Stimulated activated CD4-positive, alpha-beta T cell treated with anti-CD3 and anti-CD28 coated beads, TNF-alpha, amount 100 ng/mL, for 1 hour (primary cell): Measurements from ENCODE around the gene CCNYL1.
"Not testable (repeated sequence)": the region's sequence is repeated elsewhere in the genome, so short reads cannot be mapped to it uniquely, and the experiment has no call there.

Source experiments
- DNase-seq, 3 donors: peaks; one replicate each; pipeline ENCODE4 v3.0.0-alpha.2; 2020; ENCODE audit warnings: low read depth in 3 of 3, low spot score in 1 of 3

Gene CCNYL1

DNA sequence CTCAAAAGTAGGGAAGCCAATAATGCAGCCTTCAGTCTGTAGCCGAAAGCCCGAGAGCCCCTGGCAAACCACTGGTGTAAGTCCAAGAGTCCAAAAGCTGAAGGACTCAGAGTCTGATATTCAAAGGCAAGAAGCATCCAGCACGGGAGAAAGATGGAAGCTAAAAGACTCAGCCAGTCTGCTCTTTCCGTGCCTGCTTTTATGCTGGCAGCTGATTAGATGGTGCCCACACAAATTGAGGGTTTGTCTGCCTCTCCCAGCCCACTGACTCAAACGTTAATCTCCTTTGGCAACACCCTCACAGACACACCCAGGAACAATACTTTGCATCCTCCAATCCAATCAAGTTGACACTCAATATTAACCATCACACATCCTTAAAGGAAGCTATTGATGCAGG is 14.5 kb upstream of the CCNYL1 start:
- DNase-seq = not testable (repeated sequence)

- no peak for DNase-seq
Measured at GRCh38 chr2:207697411-207697810, 14.0 kb upstream of the CCNYL1 start.

GRCh38 chr2:207698301-207698700 is 13.1 kb upstream of the CCNYL1 start:
- DNase-seq = no peak

DNA sequence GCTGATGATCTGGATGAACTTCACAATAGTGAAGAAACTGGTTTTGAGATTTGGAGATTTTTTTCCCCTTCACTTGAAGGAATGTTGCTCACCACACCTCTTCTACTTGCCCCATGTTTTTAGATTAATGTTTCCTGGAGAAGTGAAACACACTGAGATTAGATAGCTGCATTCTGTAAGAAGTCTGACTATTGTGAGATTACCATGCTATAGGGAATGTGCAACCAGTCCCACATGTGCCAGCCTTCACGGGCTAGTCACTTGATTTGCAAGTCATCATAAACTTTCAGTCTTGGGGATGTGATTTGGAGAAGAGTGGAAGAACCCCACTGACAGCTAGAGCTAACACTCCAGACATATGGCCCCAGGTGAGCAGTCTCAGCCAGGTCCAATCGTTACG is 7.4 kb upstream of the CCNYL1 start:
- no peak for DNase-seq

DNA sequence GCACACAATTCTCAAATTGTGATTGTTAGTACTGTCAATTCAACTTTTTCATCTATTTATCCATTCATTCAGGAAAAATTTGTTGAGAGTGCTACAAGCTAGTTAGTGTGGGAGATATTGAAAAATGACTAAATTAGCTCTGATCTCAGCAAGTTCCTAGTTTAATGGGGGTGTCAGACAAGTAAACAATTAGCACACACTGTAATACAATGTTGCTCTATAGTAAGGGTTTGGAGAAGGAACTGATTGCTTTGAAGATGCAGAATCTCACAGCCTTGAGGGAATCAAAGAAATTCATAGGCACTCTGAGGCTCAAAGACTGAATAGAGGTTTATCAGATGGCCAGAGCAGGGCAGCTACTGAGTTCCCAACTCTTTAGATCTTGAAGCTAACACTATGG is 6.8 kb upstream of the CCNYL1 start:
- DNase-seq = no peak

- DNase-seq = no peak
Measured at GRCh38 chr2:207706936-207707860, 4.2 kb upstream of the CCNYL1 start.

- DNase-seq = peak in 2 of 3 donors; percentile 17 to 24
Measured at GRCh38 chr2:207711750-207712530, 500 bp downstream of the CCNYL1 start.

GRCh38 chr2:207716056-207716455 is 4.6 kb downstream of the CCNYL1 start:
- no peak for DNase-seq

DNA sequence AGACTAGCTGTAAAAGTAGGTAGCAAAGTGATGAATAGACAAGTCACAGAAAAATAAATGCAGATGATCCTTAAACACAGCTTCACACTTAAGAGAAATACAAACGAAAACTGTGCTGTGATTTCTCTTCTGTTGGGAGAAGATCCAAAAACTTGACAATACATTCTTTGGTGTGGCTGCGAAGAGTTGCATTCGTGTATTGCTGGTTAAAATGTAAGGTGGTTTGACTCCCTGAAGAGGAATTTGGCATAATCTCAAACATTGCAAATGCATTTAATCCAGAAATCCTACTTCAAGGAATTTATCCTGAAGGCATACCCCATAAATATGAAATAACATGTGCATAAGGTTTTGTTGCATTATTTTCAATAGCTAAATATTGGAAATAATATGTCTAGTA is 7.1 kb downstream of the CCNYL1 start:
- DNase-seq = no peak

GRCh38 chr2:207719008-207719407 is 7.6 kb downstream of the CCNYL1 start:
- no peak for DNase-seq

GRCh38 chr2:207719655-207720054 is 8.2 kb downstream of the CCNYL1 start:
- DNase-seq = not testable (repeated sequence)

DNA sequence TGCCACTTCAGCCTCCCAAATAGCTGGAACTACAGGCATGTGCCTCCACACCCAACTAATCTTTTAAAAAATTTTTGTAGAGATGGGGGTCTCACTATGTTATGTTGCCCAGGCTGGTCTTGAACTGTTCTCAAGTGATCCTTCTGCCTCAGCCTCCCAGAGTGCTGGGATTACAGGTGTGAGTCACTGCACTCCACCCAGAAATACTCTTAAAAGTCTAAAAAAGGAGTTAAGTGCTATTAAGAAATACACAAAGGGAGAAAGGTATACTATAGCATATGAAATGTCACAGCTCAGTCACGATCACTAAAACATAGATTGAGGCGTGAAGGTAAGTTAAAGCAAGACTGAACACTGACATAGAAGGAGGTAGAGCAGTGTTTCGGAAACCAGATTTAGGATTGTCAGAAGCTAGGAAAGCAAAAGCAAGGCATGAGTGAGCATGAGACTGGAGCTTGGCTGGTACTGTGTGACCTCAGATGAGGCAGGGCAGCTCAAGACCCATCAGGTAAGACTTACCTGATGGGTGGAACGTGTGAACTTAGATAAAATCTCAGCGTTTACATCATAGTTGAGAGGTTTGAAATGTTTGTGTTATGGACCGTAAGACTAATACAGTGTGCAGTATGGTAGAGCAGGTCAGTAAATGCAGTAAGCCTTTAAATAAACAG is 9.2 kb downstream of the CCNYL1 start:
- no peak for DNase-seq

DNA sequence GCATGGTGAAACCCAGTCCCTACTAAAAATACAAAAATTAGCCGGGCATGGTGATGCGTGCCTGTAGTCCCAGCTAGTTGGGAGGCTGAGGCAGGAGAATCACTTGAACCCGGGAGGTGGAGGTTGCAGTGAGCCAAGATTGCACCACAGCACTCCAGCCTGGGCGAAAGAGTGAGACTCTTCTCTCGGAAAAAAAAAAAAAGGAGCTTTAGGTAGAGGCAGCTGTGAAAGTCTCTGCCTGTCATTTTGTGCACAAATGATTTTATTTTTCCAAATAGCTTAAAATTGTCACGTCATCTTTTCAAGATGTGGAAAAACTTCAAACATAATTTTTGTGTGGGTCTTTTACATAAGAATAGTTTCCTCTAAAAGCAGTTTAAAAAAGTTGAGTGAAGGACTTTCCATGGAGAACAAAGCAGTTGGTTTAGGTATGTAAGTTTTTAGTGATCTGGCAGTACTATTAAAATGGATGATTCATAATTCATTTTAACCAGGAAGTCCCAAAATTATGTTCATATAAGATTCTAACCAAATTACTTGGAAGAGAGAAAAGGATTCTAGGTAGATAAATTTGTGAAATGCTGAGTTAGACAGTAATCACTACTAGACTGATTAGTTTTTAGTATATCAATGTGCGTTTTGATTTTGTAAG is 11.5 kb downstream of the CCNYL1 start:
- no peak for DNase-seq

- DNase-seq = not testable (repeated sequence)
Measured at GRCh38 chr2:207723425-207723787, 12.0 kb downstream of the CCNYL1 start.

GRCh38 chr2:207724113-207724512 is 12.7 kb downstream of the CCNYL1 start:
- no peak for DNase-seq

- no peak for DNase-seq
Measured at GRCh38 chr2:207725873-207726578, 14.6 kb downstream of the CCNYL1 start.

DNA sequence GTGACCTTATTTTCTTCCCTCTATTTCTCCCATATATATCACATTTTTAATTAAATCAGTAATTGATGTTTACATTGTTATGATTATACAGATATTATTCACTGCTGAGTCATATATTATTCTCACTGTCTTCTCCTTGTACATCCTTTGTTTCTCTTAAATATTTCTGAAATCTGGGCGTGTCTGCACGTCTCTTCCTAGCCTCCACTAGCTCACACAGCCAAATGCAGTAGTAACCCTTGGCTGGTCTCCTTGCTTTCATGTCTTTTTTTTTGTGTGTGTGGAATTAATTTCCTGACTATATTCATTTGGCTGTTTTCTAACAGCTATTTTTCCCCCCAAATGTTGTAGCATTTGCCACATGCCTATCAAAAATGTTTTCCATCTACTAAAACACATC is 15.8 kb downstream of the CCNYL1 start:
- no peak for DNase-seq

DNA sequence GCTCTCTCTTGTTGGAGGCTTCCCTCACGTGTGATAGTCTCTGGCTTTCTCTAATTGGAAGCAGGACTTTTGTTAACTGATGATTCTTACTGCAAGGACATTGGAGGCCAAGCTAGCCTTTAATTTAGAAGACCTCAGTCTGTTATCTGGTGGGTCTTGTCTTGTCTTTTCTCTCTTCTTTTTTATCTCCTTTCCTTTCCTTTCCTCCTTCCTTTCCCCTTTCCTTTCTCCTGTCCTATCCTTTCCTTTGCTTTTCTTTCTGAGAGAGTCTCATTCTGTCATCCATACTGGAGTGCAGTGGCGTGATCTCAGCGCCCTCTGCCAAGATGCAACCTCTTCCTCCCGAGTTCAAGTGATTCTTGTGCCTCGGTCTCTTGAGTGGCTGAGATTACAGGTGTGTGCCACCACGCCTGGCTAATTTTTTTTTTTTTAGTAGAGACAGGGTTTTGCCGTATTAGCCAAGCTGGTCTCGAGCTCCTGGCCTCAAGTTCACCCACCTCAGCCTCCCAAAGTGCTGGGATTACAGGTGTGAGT is 18.1 kb downstream of the CCNYL1 start:
- no peak for DNase-seq

DNA sequence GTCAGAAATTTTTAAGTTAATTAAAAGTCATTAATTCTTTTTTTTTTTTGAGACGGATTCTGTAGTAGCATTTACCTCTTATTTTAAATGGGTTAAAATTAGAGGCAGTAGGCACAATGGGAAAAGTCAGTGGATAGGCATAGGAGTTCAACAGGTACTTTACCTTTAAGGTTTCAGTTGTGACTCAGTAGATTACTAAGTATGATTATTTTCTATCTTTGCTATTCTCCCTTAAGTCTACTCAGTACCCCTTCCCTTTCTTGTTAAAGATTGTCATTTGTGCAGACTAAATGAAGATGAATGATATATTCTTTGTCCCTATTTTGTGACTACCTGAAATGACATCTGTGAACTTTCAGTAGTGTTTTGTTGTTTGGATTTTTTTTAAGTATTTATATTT is 19.7 kb downstream of the CCNYL1 start:
- no peak for DNase-seq

DNA sequence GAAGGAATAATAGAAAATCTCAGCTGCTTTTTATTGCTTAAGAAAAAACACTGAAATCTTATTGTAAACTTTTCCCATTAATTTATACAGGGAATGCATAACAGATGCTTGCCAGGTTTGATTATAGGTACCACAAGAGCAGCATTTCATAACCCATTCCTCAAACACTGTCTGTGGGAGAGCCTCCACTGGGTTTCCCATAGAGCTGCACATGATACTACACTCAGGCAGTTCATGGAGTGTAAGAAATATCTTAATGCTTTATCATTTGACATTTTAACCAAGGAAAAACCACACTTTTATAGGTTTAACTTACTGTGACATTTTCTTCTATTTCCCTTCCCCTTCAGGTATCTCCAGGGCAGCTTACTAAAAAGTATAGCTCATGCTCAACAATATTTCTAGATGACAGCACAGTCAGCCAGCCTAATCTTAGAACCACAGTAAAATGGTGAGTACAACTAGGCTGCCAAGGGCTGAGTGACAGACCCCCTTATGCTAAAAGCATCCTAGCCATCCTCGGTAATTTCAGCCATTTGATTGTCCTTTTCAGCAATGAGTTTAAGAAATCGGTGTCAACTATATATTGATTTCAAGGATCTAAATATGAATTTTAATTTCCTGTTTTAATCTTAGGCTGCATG is 22.3 kb downstream of the CCNYL1 start:
- no peak for DNase-seq
